GM19351 (cell line): Measurements from ENCODE around the gene DCAF11.

Experiments used
- ATAC-seq: cut with Tn5 transposase; IDR thresholded peaks from one replicate; pipeline ENCODE4 v1.9.1; 2021; ENCODE audit warnings: mild to moderate bottlenecking, moderate library complexity; ENCODE audit not compliant: unreplicated experiment

DCAF11 gene

GRCh38 chr14:24116128-24116814, 1.7 kb downstream of the DCAF11 start:
- no peak for ATAC-seq

- no peak for ATAC-seq
Observed at GRCh38 chr14:24117179-24117578, 2.6 kb downstream of the DCAF11 start.

GRCh38 chr14:24119691-24120090, 5.1 kb downstream of the DCAF11 start:
- ATAC-seq = no peak

GRCh38 chr14:24121210-24121609, 6.6 kb downstream of the DCAF11 start:
- no peak for ATAC-seq

- ATAC-seq = no peak
Observed at GRCh38 chr14:24122416-24122815, 7.8 kb downstream of the DCAF11 start.

DNA sequence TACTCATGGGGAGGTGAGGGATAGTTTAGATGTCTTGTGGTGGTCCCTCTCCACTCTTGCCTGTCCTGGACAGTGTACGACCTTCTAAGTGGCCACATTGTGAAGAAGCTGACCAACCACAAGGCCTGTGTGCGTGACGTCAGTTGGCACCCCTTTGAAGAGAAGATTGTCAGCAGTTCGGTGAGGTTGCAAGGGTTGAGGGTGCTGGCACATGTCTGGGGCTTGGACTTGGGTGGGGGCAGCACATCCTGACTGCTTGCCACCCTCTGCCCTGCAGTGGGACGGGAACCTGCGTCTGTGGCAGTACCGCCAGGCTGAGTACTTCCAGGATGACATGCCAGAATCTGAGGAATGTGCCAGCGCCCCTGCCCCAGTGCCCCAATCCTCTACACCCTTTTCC, 8.3 kb downstream of the DCAF11 start:
- ATAC-seq = no peak

DNA sequence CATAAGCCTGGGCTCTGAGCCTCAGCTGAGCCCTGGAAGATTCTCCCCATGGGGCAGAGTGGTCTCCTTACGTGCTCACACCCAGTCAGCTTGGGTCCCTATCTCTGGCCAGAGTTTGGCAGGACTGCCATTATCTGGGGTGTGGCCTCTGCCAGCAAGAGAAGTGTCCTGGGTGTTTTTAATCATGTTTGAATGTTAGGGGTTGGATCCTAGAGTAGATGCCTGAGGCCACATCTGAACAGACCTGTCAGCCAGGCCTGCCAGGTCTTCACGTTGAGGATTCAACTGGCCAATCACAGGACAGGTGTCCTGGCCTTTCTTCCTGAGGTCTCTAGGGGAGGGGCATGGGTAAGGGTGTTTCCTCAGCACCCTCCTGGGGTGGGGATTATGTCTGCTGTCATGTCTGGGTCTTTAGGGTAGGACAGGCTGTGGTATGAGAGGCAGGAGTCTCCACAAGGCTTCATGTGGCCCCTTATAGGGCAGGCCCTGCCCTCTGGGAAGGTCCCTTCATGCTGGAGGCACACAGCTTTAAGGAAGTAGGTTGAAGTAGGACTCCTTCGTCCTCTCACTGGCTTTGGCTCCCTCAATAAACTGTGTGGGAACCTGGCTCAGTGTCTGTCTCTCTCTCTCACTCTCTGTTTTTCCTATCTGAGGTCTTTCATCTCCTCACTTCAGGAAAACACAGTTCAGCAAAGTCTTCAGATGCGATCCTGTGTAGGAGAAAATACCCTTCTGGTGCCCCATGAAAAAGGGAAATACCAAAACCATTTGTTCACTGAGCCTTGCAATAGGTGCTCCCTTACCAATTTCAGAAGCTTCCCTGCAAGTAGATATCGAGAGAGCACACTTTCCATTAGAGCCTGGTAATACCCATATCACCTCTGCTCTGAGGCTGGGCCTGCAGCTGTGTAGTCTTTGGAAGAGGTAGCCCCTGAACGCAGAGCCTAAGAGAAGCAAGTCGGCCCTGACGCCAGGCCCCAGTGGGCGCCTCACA, 9.1 kb downstream of the DCAF11 start:
- ATAC-seq = peak; percentile 44

DNA sequence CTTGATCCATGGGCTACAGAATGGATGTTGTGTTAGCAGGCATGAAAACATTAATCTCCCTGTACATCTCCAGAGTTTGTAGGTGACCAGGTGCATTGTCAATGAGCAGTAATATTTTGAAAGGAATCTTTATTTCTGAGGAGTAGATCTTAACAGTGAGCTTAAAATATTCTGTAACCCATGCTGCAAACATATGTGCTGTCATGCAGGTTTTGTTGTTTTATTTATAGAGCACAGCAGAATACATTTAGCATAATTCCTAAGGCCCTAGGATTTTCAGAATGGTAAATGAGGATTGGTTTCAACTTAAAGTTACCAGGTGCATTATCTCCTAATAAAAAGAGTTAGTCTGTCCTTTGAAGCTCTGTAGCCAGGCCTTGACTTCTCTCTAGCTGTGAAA, 12.4 kb downstream of the DCAF11 start:
- no peak for ATAC-seq

- no peak for ATAC-seq
Observed at GRCh38 chr14:24127673-24128072, 13.1 kb downstream of the DCAF11 start.

DNA sequence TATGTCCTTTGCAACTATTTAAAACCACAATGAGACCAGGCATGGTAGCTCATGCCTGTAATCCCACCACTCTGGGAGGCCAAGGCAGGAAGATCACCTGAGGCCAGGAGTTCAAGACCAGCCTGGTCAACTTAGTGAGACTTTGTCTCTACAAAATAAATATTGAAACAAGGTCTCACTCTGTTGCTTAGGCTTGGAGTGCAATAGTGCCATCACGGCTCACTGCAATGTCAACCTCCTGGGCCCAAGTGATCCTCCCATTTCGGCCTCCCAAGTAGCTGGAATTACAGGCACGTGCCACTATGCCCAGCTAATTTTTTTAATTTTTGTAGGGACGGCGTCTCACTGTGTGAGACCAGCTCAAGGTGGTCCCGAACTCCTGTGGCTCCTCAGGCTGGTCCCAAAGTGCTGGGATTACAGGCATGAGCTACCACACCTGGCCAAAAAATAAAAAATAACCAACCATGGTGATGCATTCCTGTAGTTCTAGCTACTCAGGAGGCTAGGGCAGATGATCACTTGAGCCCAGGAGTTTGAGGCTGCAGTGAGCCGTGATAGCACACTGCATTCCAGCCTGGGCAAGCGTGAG, 14.9 kb downstream of the DCAF11 start:
- ATAC-seq = no peak

DNA sequence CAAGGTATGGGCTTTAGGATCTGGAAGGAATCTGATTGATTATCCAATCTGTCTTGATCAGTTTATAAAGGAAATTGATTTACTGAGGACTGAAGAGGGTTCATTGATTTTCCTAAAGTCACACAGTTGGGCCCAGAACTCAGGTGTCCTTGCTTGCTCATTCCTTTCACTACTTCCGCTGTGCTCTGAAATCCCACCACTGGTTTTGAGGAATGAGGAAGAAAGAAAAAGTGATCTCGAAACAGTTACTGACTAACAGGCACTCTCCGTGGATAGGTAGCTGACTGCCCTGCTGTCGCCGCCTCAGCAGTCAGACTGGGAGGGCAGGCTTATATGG, 15.8 kb downstream of the DCAF11 start, which contains the start of gene FITM1:
FITM1 (plus strand) TSS at position 280 of the 337 bp plus-strand sequence. CDS start 905 bp downstream, outside the sequence.
- no peak for ATAC-seq

DNA sequence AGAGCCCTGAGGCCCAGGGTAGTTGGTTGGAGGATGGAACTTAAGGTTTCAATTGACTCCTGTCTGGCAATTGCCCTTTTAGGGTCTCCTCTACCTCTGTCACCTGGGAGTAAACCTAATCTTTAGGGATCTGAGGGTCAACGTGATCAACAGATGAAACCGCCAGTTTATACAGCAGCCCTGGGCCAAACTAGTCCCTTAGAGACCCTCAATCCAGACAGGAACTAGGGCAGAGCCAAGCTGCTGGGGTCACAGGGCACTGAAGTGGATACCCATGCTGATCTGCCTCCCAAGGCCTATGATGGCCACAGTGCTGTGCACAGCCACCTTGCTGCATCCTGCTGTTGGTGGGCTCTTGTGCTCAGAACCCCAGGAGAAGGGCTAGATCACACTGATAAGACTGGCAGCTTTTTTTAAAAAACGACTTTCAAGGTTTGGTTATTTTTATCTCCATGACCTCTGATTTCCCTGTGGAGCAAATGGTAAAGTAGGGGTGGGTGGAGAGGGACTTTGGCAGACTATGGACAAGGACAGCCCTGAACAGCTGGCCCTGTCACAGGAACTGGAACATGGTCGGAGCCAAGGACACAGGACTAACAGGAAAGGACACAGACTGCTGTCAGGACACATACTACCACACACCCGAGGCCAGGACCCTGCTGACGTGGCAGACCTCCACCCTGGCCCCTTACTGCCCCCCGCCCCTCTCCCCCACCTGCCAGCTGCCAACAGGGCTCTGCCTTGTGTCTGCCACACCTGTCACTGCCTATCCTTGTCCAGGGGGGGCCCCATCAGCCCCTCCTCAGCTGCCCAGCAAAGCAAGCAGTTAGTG, 16.4 kb downstream of the DCAF11 start:
- ATAC-seq = no peak

- no peak for ATAC-seq
Observed at GRCh38 chr14:24131549-24131966, 17.0 kb downstream of the DCAF11 start.

DNA sequence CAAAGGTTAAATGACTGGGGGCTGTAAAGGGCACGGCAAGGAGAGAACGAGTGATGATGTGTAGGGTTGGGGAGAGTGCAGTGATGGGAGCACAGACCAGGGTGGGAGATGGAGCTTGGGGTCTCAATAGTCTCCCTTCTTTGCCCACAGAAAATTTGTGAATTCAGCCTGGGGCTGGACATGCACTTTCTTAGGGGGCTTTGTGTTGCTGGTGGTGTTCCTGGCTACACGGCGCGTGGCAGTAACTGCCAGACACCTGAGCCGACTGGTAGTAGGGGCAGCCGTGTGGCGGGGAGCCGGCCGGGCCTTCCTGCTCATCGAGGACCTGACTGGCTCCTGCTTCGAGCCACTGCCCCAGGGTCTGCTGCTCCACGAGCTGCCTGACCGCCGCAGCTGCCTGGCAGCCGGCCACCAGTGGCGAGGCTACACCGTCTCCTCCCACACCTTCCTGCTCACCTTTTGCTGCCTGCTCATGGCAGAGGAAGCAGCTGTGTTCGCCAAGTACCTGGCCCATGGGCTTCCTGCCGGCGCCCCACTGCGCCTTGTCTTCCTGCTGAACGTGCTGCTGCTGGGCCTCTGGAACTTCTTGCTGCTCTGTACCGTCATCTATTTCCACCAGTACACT, 17.6 kb downstream of the DCAF11 start:
- ATAC-seq = no peak

DNA sequence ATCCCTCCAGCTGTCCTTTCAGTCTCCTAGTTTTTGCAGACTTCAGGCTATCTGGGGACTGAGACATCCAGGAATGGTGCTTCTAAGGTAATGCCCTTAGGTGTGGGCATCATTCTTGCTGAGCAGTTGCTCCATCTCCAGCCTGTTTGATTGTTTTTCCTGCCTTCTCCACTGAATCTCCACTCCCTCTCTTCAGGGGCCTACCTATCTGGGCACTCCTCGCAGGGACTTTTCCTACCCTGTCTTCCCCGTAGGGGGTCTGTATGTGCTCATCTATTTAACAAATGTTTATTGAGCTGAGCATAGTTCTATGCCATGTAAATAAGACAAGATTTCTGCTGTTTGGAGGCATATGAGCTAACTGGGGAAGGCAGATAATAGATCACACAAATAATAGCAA, 18.4 kb downstream of the DCAF11 start:
- ATAC-seq = no peak

GRCh38 chr14:24133735-24134134, 19.2 kb downstream of the DCAF11 start:
- ATAC-seq = no peak

- peak; percentile 12 for ATAC-seq
Observed at GRCh38 chr14:24135584-24135833, 20.9 kb downstream of the DCAF11 start.

GRCh38 chr14:24135834-24136683, 21.5 kb downstream of the DCAF11 start, which contains the start of gene PSME1:
Gene PSME1 (plus strand): TSS chr14:24136194. CDS start chr14:24136263, 69 bp downstream.
- ATAC-seq = peak; percentile 81

- ATAC-seq = no peak
Observed at GRCh38 chr14:24136684-24137528, 22.3 kb downstream of the DCAF11 start.
